GM23248 (cell line): ENCODE data around the gene PSEN2.

Source experiments
- EZH2 ChIP-seq: fragments of 200-600 bp; sonication (generic); IDR thresholded peaks from 2 replicates; pipeline ENCODE4 v1.6.1; 2018; ENCODE audit warnings: antibody characterized with exemption, mild to moderate bottlenecking; ENCODE audit not compliant: insufficient read depth, poor library complexity, severe bottlenecking
- EZH2phosphoT487 ChIP-seq: fragments of 200-600 bp; sonication (generic); IDR thresholded peaks from 2 replicates; pipeline ENCODE4 v1.6.1; 2018; ENCODE audit warnings: antibody characterized with exemption, moderate library complexity, mild to moderate bottlenecking, low read depth; ENCODE audit not compliant: insufficient read depth

- TF ChIP-seq EZH2phosphoT487, result no peak
- no peak for TF ChIP-seq EZH2
Observed at GRCh38 chr1:226845624-226846023, 24.8 kb upstream of the PSEN2 start.
